Stimulated activated CD4-positive, alpha-beta T cell treated with anti-CD3 and anti-CD28 coated beads, Interleukin-12 subunit alpha, Interleukin-12 subunit beta, amount 100 ng/mL, for 48 hours (primary cell): ENCODE measurements around the gene MBD5.

Experiments used
- DNase-seq, 3 donors: peaks; one replicate each; pipeline ENCODE4 v3.0.0-alpha.2; 2020; ENCODE audit warnings: low read depth in 2 of 3, low spot score in 1 of 3

The MBD5 gene

DNA sequence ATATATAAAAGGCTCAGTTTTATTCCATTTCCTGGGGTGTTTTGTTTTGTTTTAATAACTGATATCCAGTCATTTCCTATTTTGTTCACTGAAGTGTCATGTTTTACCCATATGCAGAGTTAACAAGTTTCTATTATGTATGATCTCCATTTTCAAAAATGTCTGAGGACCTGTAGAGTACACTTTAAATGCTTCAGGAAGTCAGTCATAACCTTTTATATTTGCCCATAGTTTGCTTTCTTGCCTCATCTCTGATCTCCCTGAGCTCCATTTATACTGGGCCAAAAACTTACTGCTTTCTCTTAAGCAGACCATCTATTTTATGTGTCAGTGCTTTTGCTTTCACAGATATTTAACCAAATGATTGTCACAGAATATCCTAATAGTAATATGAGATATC lies 278.7 kb downstream of the MBD5 start:
- no peak for DNase-seq

DNA sequence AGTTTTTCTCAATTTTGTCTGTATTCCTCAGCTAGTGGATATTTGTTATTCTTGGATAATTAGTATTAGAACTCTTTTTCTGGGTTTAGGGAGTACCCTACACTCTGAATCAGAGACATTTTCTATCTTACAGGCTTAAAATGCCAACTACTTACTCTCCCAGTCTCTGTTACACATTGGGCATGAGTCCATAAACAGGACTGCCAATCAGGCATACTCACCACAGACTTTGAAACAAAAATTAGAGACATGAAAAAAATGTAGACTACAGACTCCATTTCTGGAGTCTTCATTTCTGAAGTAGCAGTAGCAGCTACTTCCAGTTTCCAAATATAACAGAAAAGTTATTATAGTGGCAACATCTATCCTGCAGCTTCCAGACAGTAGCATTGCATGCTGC lies 279.7 kb downstream of the MBD5 start:
- DNase-seq = no peak

DNA sequence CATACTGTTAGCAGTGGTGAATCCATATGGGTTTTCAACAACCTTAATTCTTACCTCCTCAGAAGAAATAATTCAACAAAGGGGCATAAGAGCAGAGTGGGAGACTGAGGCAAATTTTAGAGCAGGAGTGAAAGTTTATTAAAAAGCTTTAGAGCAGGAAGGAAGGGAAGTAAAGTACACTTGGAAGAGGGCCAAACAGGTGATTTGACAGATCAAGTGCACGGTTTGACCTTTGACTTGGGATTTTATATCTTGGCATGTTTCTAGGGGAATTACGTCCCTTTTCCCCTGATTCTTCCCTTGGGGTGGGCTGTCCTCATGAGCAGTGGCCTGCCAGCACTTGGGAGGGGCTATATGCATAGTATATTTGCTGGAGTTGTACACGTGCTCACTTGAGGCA lies 280.5 kb downstream of the MBD5 start:
- no peak for DNase-seq

DNA sequence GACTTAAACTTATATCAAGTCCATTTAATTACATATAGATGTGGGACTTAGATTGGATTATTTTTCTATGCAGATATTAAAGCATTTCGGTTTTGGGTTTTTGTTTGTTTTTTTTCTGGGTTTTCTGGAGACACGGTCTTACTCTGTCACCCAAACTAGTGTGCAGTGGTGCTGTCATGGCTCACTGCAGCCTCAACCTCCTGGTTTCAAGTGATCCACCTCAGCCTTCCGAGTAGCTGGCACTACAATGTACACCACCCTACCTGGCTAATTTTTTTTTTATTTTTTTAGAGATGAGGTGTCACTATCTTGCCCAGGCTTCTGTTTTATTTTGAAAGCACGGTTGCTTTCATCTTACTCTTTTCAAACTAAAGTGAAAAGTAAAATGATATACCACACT lies 281.6 kb downstream of the MBD5 start:
- DNase-seq = no peak

DNA sequence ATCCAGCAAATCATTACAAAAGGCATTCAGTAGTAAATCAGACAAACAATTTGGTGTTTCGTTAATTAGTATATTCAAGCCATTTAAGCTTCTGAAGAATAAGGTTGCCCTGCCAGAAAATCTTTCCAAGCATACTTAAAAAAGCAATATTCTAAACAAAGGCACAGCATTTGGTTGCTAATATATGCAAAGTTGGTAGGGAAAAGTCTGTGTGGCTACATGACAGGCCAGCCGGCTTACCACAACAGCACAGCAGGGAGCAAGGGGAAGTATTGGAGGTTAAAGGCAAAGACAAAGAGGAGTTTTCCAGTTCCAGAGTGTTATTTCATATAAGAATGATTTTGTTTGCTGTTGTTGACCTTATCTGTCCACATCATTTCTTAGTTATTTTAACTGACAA lies 282.3 kb downstream of the MBD5 start:
- DNase-seq = no peak

DNA sequence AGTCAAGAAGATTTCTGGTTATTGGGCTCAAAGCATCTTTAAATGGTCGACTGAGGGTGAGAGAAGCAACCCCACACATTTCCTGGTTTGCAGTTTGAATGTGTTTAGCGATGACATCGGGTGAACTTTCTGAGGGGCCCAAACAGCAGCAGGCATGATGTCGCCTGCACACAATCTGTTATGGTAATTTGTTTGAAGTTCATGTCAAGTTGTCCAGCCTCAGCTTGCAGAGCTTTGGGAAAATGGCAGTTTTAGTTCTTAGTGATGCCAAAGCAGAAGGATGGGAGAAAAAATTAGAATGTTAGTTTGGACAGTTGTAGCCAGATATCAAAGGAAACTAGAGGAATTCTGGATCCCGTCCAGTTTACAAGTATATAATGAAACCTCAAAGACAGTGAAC lies 284.6 kb downstream of the MBD5 start:
- DNase-seq = no peak

DNA sequence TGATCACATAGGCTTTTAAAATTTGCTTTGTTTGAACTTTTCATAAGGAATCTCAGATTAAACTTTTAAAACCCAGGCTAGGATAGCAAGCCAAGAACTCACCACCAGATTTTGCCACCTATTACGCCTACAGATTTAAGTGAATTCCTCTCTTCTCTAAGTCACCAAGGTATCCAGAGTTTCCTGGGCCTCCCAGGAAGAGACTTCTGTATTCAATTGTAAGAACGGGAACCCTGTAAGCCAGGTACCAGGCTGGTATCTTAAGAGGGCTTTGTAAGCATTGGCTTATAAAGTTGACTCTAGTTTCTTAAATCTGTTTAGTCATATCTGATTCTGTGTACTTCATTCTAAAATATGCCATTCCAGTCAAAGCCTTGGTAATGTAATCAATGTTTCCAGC lies 285.1 kb downstream of the MBD5 start:
- no peak for DNase-seq

DNA sequence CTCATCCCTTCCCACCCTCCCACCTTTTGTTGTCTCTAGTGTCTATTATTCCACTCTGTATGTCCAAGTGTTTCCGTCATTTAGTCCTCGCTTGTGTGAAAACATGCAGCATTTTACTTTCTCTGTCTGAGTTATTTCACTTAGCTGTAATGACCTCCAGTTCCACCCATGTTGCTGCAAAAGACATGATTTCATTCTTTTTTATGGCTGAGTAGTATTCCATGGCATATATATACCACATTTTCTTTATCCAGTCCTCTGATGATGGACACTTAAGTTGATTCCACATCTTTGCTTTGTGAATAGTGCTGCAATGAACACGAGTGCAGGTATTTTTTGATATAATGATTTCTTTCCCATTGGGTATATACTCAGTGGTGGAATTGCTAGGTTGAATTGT lies 296.7 kb downstream of the MBD5 start:
- DNase-seq = no peak

DNA sequence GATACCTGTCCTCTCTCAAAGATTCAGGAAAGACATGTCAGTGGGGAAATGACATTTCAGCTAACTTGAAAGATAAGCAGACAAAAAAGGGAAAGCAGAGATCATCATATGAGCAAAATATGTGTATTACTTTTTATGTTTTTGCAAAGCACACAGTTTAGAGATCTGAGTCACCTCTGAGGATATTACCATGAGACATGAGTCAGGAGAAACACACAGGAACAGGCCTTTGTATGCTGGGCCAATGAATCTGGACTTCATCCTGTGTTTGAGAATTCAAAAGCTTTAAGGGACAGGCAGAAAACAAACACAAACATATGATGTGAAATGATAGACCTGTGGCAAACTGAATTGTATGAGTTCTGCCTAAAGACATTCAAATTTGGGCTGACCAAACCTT lies 317.6 kb downstream of the MBD5 start:
- DNase-seq = no peak

DNA sequence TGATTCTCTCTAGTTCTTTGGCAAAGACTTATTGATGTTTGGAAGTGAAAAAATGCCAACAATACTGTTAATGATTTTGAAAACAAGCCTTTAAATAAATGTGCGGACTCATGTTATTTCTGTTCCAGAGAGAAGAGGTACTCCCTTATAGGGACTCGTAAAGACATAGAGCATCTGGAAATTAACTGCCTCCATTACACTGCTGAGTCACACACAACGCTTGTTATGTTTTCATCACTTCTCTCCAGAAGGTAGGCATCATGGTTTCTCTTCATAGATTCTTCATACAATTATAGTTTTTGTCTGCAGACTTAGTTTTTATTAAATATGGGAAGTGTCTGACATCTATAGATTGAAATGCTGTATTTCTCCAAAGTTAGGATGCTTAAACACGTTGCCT lies 321.2 kb downstream of the MBD5 start:
- no peak for DNase-seq

DNA sequence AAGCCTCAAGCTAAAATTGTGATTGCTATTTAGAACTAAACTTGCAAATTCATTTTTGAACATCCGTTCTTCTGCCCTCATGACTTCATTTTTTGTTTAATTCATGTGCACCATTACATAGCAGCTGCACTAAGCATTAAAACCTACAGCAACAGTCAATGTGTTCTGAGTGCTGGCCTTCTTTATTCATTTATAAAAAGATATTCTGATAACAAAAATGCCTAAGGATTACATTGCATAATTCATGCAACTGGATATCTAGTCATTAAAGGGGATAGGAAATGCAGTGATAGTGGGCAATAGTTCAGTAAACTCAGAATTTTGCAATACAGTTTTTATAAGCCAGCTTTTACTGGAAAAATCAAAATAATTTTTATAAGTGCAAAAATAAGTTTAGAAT lies 329.3 kb downstream of the MBD5 start:
- DNase-seq = no peak

DNA sequence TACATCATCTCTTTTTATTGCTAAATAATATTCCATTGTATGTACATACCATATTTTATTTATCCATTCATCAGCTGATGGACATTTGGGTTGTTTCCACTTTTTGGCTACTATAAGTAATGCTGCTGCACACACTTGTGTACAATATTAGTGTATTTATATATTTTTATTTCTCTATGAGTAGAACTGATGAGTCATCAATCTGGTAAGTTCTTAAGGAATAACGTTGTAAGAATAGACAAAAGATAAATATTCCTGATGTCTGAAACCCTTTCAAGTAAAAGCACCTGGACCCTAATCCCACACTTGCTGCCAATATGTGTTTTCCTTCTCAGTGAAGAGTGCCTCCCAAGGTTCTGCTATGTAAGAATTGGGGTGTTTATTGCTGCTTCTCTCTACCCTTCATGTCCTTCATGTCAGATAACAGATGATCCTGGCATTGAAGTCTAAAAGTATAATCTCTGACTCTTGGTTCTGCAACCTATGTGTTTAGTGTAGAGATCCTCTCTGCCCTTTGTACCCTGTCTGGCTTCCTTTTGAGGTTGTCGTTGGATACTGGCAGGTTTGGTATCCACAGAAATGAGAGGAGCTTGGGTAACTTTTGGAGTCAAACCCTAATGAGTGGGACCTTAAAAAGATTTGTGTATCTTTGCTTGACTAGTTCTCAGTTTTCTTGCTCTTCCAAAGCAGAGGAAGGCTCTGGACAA lies 330.7 kb downstream of the MBD5 start:
- DNase-seq = no peak

DNA sequence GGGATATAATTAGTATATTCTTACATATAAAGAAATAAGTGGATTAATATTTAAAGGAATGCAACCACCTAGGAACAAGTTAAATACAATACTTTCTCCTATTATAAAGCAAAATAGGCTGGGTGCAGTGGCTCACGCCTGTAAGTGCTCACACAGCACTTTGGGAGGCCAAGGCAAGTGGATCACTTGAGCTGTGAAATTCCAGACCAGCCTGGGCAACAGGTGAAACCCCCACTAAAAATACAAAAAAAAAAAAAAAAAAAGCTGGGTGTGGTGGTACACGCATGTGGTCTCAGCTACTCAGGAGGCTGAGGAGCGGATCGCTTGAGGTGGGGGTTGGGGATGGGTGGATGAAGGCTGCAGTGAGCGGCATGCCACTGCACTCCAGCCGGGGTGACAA lies 337.5 kb downstream of the MBD5 start:
- no peak for DNase-seq

DNA sequence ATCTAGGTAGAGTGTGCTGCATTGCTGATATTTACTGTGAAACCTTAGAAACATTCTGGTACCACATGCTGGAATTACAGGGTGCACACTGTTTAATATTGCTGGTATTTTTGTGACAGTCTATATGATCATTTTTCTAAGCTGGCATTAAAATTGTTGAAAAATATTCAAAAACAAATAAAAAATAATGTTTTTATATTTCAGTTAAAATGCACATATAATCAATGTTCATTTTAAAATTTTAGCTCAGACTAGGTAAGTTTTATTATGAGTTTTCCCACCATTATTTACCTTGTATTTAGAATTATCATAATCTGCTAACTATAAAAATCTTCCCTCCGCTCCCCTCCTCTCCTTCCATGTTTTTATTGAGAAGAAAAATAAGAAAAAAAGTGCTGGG lies 339.8 kb downstream of the MBD5 start:
- no peak for DNase-seq

DNA sequence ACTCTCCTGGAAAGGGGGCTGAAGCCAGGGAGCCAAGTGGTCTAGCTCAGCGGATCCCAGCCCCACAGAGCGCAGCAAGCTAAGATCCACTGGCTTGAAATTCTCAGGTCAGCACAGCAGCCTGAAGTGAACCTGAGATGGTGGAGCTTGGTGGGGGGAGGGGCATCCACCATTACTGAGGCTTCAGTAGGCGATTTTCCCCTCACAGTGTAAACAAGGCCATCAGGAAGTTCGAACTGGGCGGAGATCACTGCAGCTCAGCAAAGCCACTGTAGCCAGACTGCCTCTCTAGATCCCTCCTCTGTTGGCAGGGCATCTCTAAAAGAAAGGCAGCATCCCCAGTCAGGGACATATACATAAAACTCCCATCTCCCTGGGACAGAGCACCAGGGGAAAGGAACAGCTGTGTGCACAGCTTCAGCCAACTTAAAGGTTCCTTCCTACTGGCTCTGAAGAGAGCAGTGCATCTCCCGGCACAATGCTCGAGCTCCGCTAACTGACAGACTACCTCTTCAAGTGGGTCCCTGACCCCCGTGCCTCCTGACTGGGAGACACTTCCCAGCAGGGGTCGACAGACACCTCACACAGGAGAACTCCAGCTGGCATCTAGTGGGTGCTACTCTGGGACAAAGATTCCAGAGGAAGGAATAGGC lies 341.4 kb downstream of the MBD5 start:
- DNase-seq = no peak

DNA sequence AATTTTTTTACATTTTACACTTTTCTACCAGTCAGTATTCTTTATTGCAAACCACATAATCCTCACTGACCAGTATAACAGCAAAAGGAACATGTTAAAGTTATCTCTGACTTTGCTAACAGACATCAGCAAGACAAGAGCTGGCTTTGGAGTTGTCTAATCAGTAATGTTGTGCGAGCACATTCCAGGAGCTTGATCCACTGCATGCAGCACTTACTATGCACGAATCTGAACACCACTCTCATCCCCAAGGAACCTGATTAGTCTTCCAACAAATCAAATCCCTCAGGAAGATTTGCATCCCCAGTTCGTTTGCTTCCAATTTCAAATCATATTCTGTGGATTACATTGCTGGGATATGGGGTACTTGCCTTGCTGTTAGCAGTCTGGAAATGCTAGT lies 354.3 kb downstream of the MBD5 start:
- DNase-seq = no peak

DNA sequence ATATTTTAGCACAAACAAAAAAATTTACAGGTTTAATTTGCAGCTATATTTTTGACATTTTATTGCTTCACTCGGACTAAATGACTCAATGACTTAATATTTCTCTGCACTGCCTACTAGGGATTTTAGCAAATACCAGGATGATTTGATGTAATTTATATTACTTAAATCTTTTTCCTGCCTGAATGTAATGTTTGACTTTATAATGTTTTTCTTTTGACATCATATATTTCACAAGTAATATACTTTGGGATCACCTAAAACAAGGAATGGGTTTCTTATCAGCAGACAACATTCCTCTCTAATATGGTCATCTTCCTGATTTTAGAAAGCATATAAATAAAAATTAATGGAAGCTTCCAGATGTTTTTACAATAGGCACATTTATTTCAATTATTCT lies 370.4 kb downstream of the MBD5 start:
- no peak for DNase-seq

DNA sequence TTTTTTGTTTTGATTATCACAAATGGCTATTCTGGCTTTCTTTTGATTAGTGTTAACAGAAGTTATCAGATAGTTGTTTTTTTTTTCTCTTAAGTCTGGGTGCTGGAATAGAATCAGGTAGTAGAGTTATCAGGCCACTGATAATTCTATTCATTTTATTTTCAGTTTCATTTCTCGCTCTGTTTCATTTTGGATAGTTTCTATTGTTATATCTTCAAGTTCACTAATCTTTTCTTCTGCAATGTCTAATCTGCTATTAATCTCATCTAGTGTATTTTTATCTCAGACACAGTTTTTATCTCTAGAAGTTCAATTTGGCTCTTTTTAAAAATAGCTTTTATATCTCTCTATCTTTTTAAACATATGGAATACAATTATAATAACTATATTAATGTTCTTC lies 381.9 kb downstream of the MBD5 start:
- no peak for DNase-seq

DNA sequence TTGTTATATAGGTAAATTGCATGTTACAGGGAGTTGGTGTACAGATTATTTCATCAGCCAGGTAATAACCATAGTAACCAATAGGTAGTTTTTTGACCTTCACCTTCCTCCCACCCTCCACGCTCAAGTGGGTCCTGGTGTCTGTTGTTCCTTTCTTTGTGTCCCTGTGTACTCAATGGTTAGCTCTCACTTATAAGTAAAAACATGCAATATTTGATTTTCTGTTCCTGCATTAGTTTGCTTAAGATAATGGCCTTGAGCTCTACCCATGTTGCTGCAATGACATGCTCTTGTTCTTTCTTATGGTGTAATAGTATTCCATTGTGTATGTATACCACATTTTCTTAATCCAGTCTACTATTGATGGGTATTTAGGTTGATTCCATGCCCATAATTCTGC lies 390.0 kb downstream of the MBD5 start:
- DNase-seq = no peak

DNA sequence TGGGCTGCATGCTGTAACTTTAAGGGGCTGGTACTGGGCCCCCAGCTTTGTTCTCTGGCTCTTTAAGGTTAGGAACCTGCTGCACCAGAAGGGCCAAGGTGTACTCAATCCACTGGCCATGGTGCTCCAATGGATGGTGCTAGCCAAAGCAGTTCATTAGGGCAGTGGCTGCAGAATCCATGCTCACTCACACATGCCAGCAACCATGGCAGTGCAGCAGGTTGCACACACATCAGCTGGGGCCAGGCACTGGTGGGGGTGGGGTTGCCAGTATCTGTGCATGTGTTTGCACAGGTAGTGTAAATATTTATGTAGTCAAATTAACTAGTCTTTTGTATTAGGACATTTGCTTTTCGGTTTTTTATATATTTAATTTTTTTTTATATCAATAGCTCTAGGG lies 395.4 kb downstream of the MBD5 start:
- no peak for DNase-seq

DNA sequence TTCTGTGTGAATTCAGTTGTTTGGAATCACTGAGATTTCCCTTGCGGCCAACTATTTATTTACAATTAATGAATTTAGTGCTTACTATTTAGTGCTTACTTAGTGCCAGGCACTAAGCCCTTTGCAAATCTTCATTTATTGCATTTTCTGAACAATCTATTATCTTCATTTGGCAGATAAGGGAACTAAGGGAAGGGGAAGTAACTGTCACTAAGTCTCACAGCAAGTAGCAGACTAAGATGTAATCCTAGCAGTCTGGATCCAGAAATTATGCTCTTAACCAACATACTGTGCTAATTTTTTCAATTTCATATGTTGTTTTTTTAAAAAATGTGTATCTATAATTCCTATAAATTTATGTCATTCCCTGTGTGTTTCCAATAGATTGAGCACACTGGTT lies 409.2 kb downstream of the MBD5 start:
- DNase-seq = no peak

DNA sequence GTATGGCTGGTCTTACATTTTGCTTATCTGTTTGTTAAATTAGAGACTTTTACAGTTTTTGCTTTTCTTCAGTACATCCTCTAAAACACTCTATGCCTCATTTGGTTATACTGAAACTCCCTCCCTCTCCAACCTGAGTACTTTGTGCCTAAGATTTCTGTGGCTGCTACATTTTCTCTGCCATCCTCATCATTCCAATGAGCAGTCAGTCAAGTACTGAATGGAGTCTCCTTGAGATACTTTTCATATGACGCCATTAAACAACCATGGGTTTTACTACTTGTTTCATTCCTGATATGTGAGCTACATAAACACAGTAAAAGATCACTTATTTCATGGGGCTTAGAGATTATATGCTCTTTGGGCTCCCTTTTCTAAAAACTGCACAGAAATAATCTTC lies 427.0 kb downstream of the MBD5 start:
- DNase-seq = no peak

DNA sequence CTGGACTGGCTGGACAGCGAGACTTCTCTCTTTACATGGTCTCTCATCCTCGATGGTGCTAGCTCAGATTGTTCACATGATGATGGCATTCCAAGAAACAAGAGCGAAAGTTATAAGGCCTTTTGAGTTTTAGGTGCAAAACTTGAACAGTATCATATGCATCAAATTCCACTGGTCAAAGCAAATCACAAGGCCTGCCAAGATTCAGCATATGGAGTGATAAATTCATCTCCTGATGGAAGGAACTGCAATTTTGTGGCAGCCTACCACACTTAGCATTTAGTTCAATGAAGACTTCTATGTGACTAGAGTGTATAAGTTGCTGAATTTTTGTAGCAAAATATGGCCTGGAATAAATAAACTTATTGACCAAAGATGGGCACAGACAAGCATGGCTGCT lies 429.6 kb downstream of the MBD5 start:
- no peak for DNase-seq
